ENCODE results near the gene ADAMTS12.
"Not testable (repeated sequence)": the region's sequence is repeated elsewhere in the genome, so short reads cannot be mapped to it uniquely, and the experiment has no call there.

The ADAMTS12 gene

GRCh38 chr5:33905381-33905780 lies 13.6 kb upstream of the ADAMTS12 start:
- DNase-seq: no peak

- no peak for DNase-seq
These were observed 11.3 kb upstream of the ADAMTS12 start for GRCh38 chr5:33903118-33903517.

GRCh38 chr5:33901156-33901555 lies 9.4 kb upstream of the ADAMTS12 start:
- DNase-seq: no peak

GRCh38 chr5:33894566-33894965 lies 2.8 kb upstream of the ADAMTS12 start:
- no peak for DNase-seq

- DNase-seq: no peak
These were observed 889 bp upstream of the ADAMTS12 start for GRCh38 chr5:33892620-33893137.

- no peak for DNase-seq
These were observed 373 bp downstream of the ADAMTS12 start for GRCh38 chr5:33891446-33891787.

GRCh38 chr5:33890131-33891032 lies 1.4 kb downstream of the ADAMTS12 start:
- DNase-seq: no peak

GRCh38 chr5:33888587-33888986 lies 3.2 kb downstream of the ADAMTS12 start:
- no peak for DNase-seq

- DNase-seq: no peak
These were observed 4.5 kb downstream of the ADAMTS12 start for GRCh38 chr5:33887268-33887667.

GRCh38 chr5:33886283-33886682 lies 5.5 kb downstream of the ADAMTS12 start:
- no peak for DNase-seq

- DNase-seq: no peak
These were observed 6.1 kb downstream of the ADAMTS12 start for GRCh38 chr5:33885679-33886078.

- no peak for DNase-seq
These were observed 8.3 kb downstream of the ADAMTS12 start for GRCh38 chr5:33883482-33883881.

GRCh38 chr5:33880319-33880718 lies 11.5 kb downstream of the ADAMTS12 start:
- DNase-seq: no peak

GRCh38 chr5:33877449-33877848 lies 14.3 kb downstream of the ADAMTS12 start:
- DNase-seq: no peak

- DNase-seq: no peak
These were observed 24.5 kb downstream of the ADAMTS12 start for GRCh38 chr5:33867241-33867640.

- not testable (repeated sequence) for DNase-seq
These were observed 32.6 kb downstream of the ADAMTS12 start for GRCh38 chr5:33859177-33859576.

GRCh38 chr5:33857037-33857436 lies 34.8 kb downstream of the ADAMTS12 start:
- DNase-seq: no peak

- DNase-seq: no peak
These were observed 36.4 kb downstream of the ADAMTS12 start for GRCh38 chr5:33855396-33855795.

- no peak for DNase-seq
These were observed 37.0 kb downstream of the ADAMTS12 start for GRCh38 chr5:33854733-33855151.

- DNase-seq: no peak
These were observed 39.0 kb downstream of the ADAMTS12 start for GRCh38 chr5:33852837-33853236.

GRCh38 chr5:33852319-33852718 lies 39.5 kb downstream of the ADAMTS12 start:
- no peak for DNase-seq

- no peak for DNase-seq
These were observed 41.6 kb downstream of the ADAMTS12 start for GRCh38 chr5:33850100-33850594.

GRCh38 chr5:33848554-33848953 lies 43.2 kb downstream of the ADAMTS12 start:
- no peak for DNase-seq

GRCh38 chr5:33846851-33847250 lies 44.9 kb downstream of the ADAMTS12 start:
- DNase-seq: no peak

- no peak for DNase-seq
These were observed 48.2 kb downstream of the ADAMTS12 start for GRCh38 chr5:33843579-33843978.

Data from NCI-H510A (cell line).